Transverse colon (tissue), 4 donors: Measurements from ENCODE around the gene LRRC4C. TPM values are rescaled to one million over a fixed set of nuclear protein-coding genes. Genes with fewer than 3 reads are reported as not detected.
"Not testable (repeated sequence)": the region's sequence is repeated elsewhere in the genome, so short reads cannot be mapped to it uniquely, and the experiment has no call there.

Source experiments
- DNase-seq: peaks from one replicate; pipeline ENCODE4 v3.0.0-alpha.2; 2019
- H3K27ac ChIP-seq, 4 donors: fragments of 200-600 bp; sonication (generic); 2 replicates each; pipeline ENCODE4 v1.5.1; 2016 to 2018; ENCODE audit warnings: inconsistent platforms in 4 of 4
- H3K27me3 ChIP-seq: fragments of 200-600 bp; sonication (generic); 2 replicates; pipeline ENCODE4 v1.5.1; 2017; ENCODE audit warnings: inconsistent platforms
- H3K36me3 ChIP-seq, 4 donors: fragments of 200-600 bp; sonication (generic); 2 replicates each; pipeline ENCODE4 v1.5.1; 2017 to 2019; ENCODE audit warnings: inconsistent platforms in 4 of 4
- H3K4me1 ChIP-seq, 4 donors: fragments of 200-600 bp; sonication (generic); 2 replicates each; pipeline ENCODE4 v1.5.1; 2017 to 2020; ENCODE audit warnings: inconsistent platforms in 4 of 4
- H3K4me3 ChIP-seq, 4 donors: fragments of 200-600 bp; sonication (generic); 1 replicate in 1 of 4; 2 replicates in 3 of 4; pipeline versions ENCODE4 v1.5.1 to v1.6.1; 2017 to 2019; ENCODE audit warnings: inconsistent platforms in 4 of 4
- H3K9me3 ChIP-seq, 2 donors: fragments of 200-600 bp; sonication (generic); 2 replicates each; pipeline ENCODE4 v1.5.1; 2017 to 2019; ENCODE audit warnings: inconsistent platforms in 2 of 2
- CTCF ChIP-seq, 5 experiments: fragments of 200-600 bp in 3 of 5; fragments of 450-650 bp in 2 of 5; sonication (generic) in 3 of 5; IDR thresholded peaks; 1 replicate in 2 of 5; 2 replicates in 3 of 5; pipeline ENCODE4 v1.5.1; 2016 to 2017; ENCODE audit warnings: antibody characterized with exemption in 5 of 5, inconsistent platforms in 3 of 5, mild to moderate bottlenecking in 2 of 5, moderate library complexity in 1 of 5
- EP300 ChIP-seq: sonication (generic); formaldehyde crosslinking; IDR thresholded peaks from one replicate; pipeline ENCODE4 v1.6.1; 2017; ENCODE audit warnings: antibody characterized with exemption, low read depth
- POLR2A ChIP-seq: fragments of 450-650 bp; IDR thresholded peaks from one replicate; pipeline ENCODE4 v1.6.1; 2016; ENCODE audit warnings: antibody characterized with exemption, mild to moderate bottlenecking, moderate library complexity
- POLR2AphosphoS5 ChIP-seq, 3 donors: sonication (generic); formaldehyde crosslinking; IDR thresholded peaks; one replicate each; pipeline ENCODE4 v1.6.1; 2016; ENCODE audit warnings: antibody characterized with exemption in 3 of 3
- WGBS, 2 donors: methylation state at CpG; one replicate each; pipeline ENCODE4 v1.1.5; 2018; ENCODE audit warnings: low coverage in 1 of 2; 5-methylcytosine and 5-hydroxymethylcytosine counted together
- in situ Hi-C, 4 donors: fragments of 200-750 bp; cut with MboI; loops; one replicate each; pipeline versions ENCODE4 v1.15.0 to v1.15.1; 2017; ENCODE audit warnings: low sequenced_read_pairs in 3 of 4, low pct_ligation_motif_present in 1 of 4, low pct_unique_long_range_greater_than_20kb in 1 of 4
- intact Hi-C: fragments of 100-400 bp; cut with DNase I; formaldehyde crosslinking; loops from one replicate; pipeline ENCODE4 v1.15.1; 2023; ENCODE audit warnings: low total_unique reads
- total RNA-seq, 4 donors: library from RNA; depleted of rRNA; stranded (reverse); fragments of >200 nt; gene quantifications; one replicate each; pipeline ENCODE4 v1.1.0, GENCODE V29; 2016

LRRC4C gene
- total RNA-seq, 4 donors from 2014 or later, result 0.55 to 1.9 (median 0.64) TPM; not detected in 1

GRCh38 chr11:40203606-40204005 lies 1255.8 kb downstream of the LRRC4C start:
- DNase-seq, result no peak
- no peaks in the 10 kb centered on the region for H3K27me3 ChIP-seq
- H3K4me1 ChIP-seq, result no peaks in the 10 kb centered on the region
- no peaks in the 10 kb centered on the region for H3K9me3 ChIP-seq
- no peaks in the 10 kb centered on the region for H3K36me3 ChIP-seq
- in situ Hi-C loops, result no loop called here
- intact Hi-C loops, result no loop called here
- 29 to 32% methylated on average over 1 of the region's 1 CpG for WGBS, 2 donors
- H3K27ac ChIP-seq, result no peak overlapping the region
- no peak overlapping the region for H3K4me3 ChIP-seq
- TF ChIP-seq EP300, result no peak
- no peak for TF ChIP-seq CTCF (IDR thresholded peaks at IDR 0.05)
- no peak for TF ChIP-seq POLR2AphosphoS5 (IDR thresholded peaks at IDR 0.05)
- no peak for TF ChIP-seq POLR2A

GRCh38 chr11:40202589-40203270 lies 1256.7 kb downstream of the LRRC4C start:
- 55 to 57% methylated on average over 1 to 3 of the region's 3 CpGs for WGBS, 2 donors
- Histone ChIP-seq H3K9me3 (no peaks in the 10 kb centered on the region), H3K27ac (no peak overlapping the region), H3K27me3 (no peaks in the 10 kb centered on the region), H3K4me3 (no peak overlapping the region), H3K4me1 (no peaks in the 10 kb centered on the region), H3K36me3 (no peaks in the 10 kb centered on the region)
- DNase-seq, result no peak
- in situ Hi-C loops, result no loop called here
- TF ChIP-seq POLR2A (no peak), EP300 (no peak), CTCF (IDR thresholded peaks at IDR 0.05) (no peak), POLR2AphosphoS5 (IDR thresholded peaks at IDR 0.05) (no peak)
- intact Hi-C loops, result no loop called here

GRCh38 chr11:40192590-40192989 lies 1266.9 kb downstream of the LRRC4C start:
- not testable (repeated sequence) for H3K9me3 ChIP-seq

GRCh38 chr11:40190294-40190693 lies 1269.2 kb downstream of the LRRC4C start:
- Histone ChIP-seq H3K9me3 (no peaks in the 10 kb centered on the region), H3K27me3 (no peaks in the 10 kb centered on the region), H3K4me3 (no peak overlapping the region), H3K4me1 (no peaks in the 10 kb centered on the region), H3K36me3 (no peaks in the 10 kb centered on the region), H3K27ac (no peak overlapping the region)
- no peak for DNase-seq
- 73 to 84% methylated on average over 5 of the region's 5 CpGs for WGBS, 2 donors
- in situ Hi-C loops, result no loop called here
- intact Hi-C loops, result no loop called here
- TF ChIP-seq POLR2AphosphoS5 (IDR thresholded peaks at IDR 0.05) (no peak), EP300 (no peak)

More at GRCh38 chr11:40192590-40192989, 1266.9 kb downstream of the LRRC4C start:
- H3K36me3 ChIP-seq, DNase-seq, intact Hi-C loops, H3K4me1 ChIP-seq, H3K27ac ChIP-seq, in situ Hi-C loops, H3K4me3 ChIP-seq, H3K27me3 ChIP-seq: not testable (repeated sequence)
- WGBS, 2 donors, result 65% methylated on average over 5 of the region's 5 CpGs; no CpG with 5 or more reads in 1 of the 2 donors

GRCh38 chr11:40188848-40189247 lies 1270.6 kb downstream of the LRRC4C start:
- no peaks in the 10 kb centered on the region for H3K27me3 ChIP-seq
- no peak for TF ChIP-seq POLR2AphosphoS5 (IDR thresholded peaks at IDR 0.05)
- TF ChIP-seq EP300, result no peak
- TF ChIP-seq CTCF (IDR thresholded peaks at IDR 0.05), result no peak
- TF ChIP-seq POLR2A, result no peak
- in situ Hi-C loops (no loop called here), intact Hi-C loops (no loop called here)
- 30 to 37% methylated on average over 3 of the region's 3 CpGs for WGBS, 2 donors
- no peak for DNase-seq
- H3K36me3 ChIP-seq, result no peaks in the 10 kb centered on the region
- H3K4me1 ChIP-seq, result no peaks in the 10 kb centered on the region
- H3K4me3 ChIP-seq, result no peak overlapping the region
- no peaks in the 10 kb centered on the region for H3K9me3 ChIP-seq
- H3K27ac ChIP-seq, result no peak overlapping the region
